Hindlimb muscle (tissue), 1 donor: ENCODE measurements around the gene USP17L28. TPM values are rescaled to one million over a fixed set of nuclear protein-coding genes. Genes with fewer than 3 reads are reported as not detected.
"Not testable (repeated sequence)": the region's sequence is repeated elsewhere in the genome, so short reads cannot be mapped to it uniquely, and the experiment has no call there.

Experiments
- DNase-seq: peaks from one replicate; pipeline ENCODE4 v3.0.0-alpha.2; 2013
- polyA plus RNA-seq: library from polyadenylated mRNA; unstranded; fragments of 120-200 nt; gene quantifications from one replicate; pipeline ENCODE4 v1.2.1, GENCODE V29; 2013; ENCODE audit not compliant: insufficient read length

USP17L28 gene
- polyA plus RNA-seq: not detected

GRCh38 chr4:9348593-9348992, at the start of gene USP17L28:
Gene USP17L28 (plus strand): TSS chr4:9348893. CDS start chr4:9348893, 0 bp downstream.
- not testable (repeated sequence) for DNase-seq

GRCh38 chr4:9324191-9324590, 24.5 kb upstream of the USP17L28 start:
- not testable (repeated sequence) for DNase-seq

GRCh38 chr4:9324865-9325264, 23.8 kb upstream of the USP17L28 start, which contains the start of gene USP17L24:
Gene USP17L24 (plus strand): TSS chr4:9325165. CDS start chr4:9325165, 0 bp downstream.
- DNase-seq: not testable (repeated sequence)

- not testable (repeated sequence) for DNase-seq
Observed at GRCh38 chr4:9329611-9330010, 19.1 kb upstream of the USP17L28 start, which contains the start of gene USP17L25. Gene USP17L25 (plus strand): TSS chr4:9329911. CDS start chr4:9329911, 0 bp downstream.

GRCh38 chr4:9334358-9334757, 14.3 kb upstream of the USP17L28 start, which contains the start of gene USP17L26:
Gene USP17L26 (plus strand): TSS chr4:9334658. CDS start chr4:9334658, 0 bp downstream.
- not testable (repeated sequence) for DNase-seq

- not testable (repeated sequence) for DNase-seq
Observed at GRCh38 chr4:9339103-9339502, 9.6 kb upstream of the USP17L28 start, which contains the start of gene USP17L5. Gene USP17L5 (plus strand): TSS chr4:9339403. CDS start chr4:9339403, 0 bp downstream.

- DNase-seq: not testable (repeated sequence)
Observed at GRCh38 chr4:9343848-9344247, 4.8 kb upstream of the USP17L28 start, which contains the start of gene USP17L27. Gene USP17L27 (plus strand): TSS chr4:9344148. CDS start chr4:9344148, 0 bp downstream.

- not testable (repeated sequence) for DNase-seq
Observed at GRCh38 chr4:9350866-9351265, 2.2 kb downstream of the USP17L28 start.

GRCh38 chr4:9353338-9353737, 4.6 kb downstream of the USP17L28 start, which contains the start of gene USP17L29:
Gene USP17L29 (plus strand): TSS chr4:9353638. CDS start chr4:9353638, 0 bp downstream.
- DNase-seq: not testable (repeated sequence)

- DNase-seq: not testable (repeated sequence)
Observed at GRCh38 chr4:9362829-9363228, 14.1 kb downstream of the USP17L28 start, which contains the start of gene USP17L30. Gene USP17L30 (plus strand): TSS chr4:9363129. CDS start chr4:9363129, 0 bp downstream.

- DNase-seq: not testable (repeated sequence)
Observed at GRCh38 chr4:9379881-9380280, 31.2 kb downstream of the USP17L28 start.

GRCh38 chr4:9381012-9381534, 32.4 kb downstream of the USP17L28 start:
- not testable (repeated sequence) for DNase-seq

- DNase-seq: no peak
Observed at GRCh38 chr4:9384126-9384525, 35.4 kb downstream of the USP17L28 start.

- DNase-seq: not testable (repeated sequence)
Observed at GRCh38 chr4:9389001-9389400, 40.3 kb downstream of the USP17L28 start.

Other genes with a start within 250 kb of the USP17L28 start
- gene FAM90A26, start 178.5 kb upstream of the USP17L28 start, polyA plus RNA-seq: 0.08 TPM
- gene USP17L10, start 138.2 kb upstream of the USP17L28 start, polyA plus RNA-seq: not detected
- not detected for gene USP17L11, start 133.5 kb upstream of the USP17L28 start, polyA plus RNA-seq
- not detected for gene USP17L12, start 128.7 kb upstream of the USP17L28 start, polyA plus RNA-seq
- not detected for gene USP17L13, start 124.0 kb upstream of the USP17L28 start, polyA plus RNA-seq
- not detected for gene USP17L15, start 114.5 kb upstream of the USP17L28 start, polyA plus RNA-seq
- not detected for gene USP17L17, start 105.0 kb upstream of the USP17L28 start, polyA plus RNA-seq
- not detected for gene USP17L18, start 100.3 kb upstream of the USP17L28 start, polyA plus RNA-seq
- gene USP17L19, start 95.5 kb upstream of the USP17L28 start, polyA plus RNA-seq: not detected
- gene USP17L20, start 90.8 kb upstream of the USP17L28 start, polyA plus RNA-seq: not detected
- not detected for gene USP17L21, start 86.0 kb upstream of the USP17L28 start, polyA plus RNA-seq
- not detected for gene USP17L22, start 81.3 kb upstream of the USP17L28 start, polyA plus RNA-seq
- not detected for gene USP17L24, start 23.7 kb upstream of the USP17L28 start, polyA plus RNA-seq
- not detected for gene USP17L25, start 19.0 kb upstream of the USP17L28 start, polyA plus RNA-seq
- not detected for gene USP17L26, start 14.2 kb upstream of the USP17L28 start, polyA plus RNA-seq
- not detected for gene USP17L5, start 9.5 kb upstream of the USP17L28 start, polyA plus RNA-seq
- gene USP17L27, start 4.7 kb upstream of the USP17L28 start, polyA plus RNA-seq: not detected
- gene USP17L29, start 4.7 kb downstream of the USP17L28 start, polyA plus RNA-seq: not detected
- gene USP17L30, start 14.2 kb downstream of the USP17L28 start, polyA plus RNA-seq: not detected
- not detected for gene DEFB131A, start 95.5 kb downstream of the USP17L28 start, polyA plus RNA-seq